Liver (tissue), 3 donors: Measurements from ENCODE around the gene TK1.

Experiments used
- EGR1 ChIP-seq, 2 donors: IDR thresholded peaks; 2 replicates each; pipeline ENCODE4 v1.6.1; 2016 to 2018; ENCODE audit warnings: antibody characterized with exemption in 2 of 2, low read depth in 2 of 2
- FOXA2 ChIP-seq: IDR thresholded peaks from 2 replicates; pipeline ENCODE4 v1.6.1; 2016; ENCODE audit warnings: antibody characterized with exemption
- GABPA ChIP-seq, 2 donors: IDR thresholded peaks in 1 of 2; conservative IDR thresholded peaks in 1 of 2; 2 replicates each; pipeline ENCODE4 v1.6.1; 2016; ENCODE audit warnings: antibody characterized with exemption in 2 of 2, mild to moderate bottlenecking in 1 of 2, moderate library complexity in 1 of 2
- JUND ChIP-seq, 2 donors: IDR thresholded peaks; 2 replicates each; pipeline ENCODE4 v1.6.1; 2016; ENCODE audit warnings: antibody characterized with exemption in 2 of 2
- SP1 ChIP-seq: IDR thresholded peaks from 2 replicates; pipeline ENCODE4 v1.6.1; 2018; ENCODE audit warnings: antibody characterized with exemption, mild to moderate bottlenecking
- TAF1 ChIP-seq: conservative IDR thresholded peaks from 2 replicates; pipeline ENCODE4 v1.6.1; 2016; ENCODE audit warnings: antibody characterized with exemption, mild to moderate bottlenecking
- TF ChIP-seq, protein P1 (sequence below): fragments of 150-350 bp; IDR thresholded peaks from 2 replicates; pipeline ENCODE4 v1.5.1; 2017; ENCODE audit warnings: improper control_type of control experiment, low read depth, low read length; ENCODE audit not compliant: missing input control
- donor health status: healthy.
- donor health status: healthy.

DNA sequence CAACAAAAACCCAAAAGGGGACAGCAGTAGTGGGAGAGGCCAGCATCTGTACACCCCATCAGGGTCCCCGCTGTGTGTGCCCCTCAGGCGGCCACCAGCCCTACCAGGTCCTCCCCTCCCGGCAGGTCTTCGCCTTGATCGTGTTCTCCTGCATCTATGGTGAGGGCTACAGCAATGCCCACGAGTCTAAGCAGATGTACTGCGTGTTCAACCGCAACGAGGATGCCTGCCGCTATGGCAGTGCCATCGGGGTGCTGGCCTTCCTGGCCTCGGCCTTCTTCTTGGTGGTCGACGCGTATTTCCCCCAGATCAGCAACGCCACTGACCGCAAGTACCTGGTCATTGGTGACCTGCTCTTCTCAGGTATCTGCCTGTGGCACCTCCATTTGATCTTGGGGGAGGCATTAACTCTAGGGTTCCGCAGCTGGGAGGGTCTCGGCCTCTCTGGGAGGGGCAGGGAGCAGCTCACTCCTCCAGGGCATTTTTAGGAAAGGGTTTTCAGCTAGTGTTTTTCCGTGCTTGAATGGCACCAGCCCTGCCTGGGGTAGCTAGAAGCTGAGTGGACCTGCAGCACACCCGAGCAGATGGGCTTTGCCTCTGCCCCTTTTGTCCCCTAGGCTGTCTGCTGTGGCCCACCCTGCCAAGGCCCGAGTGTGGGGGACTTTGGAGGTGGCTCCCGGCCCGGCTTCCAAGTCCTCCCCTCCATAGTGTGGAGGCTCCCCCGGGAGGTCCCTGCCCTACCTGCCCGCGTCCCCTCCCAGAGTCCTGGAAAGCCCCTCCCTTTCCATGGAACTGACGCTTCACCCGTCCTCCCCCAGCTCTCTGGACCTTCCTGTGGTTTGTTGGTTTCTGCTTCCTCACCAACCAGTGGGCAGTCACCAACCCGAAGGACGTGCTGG lies 15.9 kb downstream of the TK1 start:
- TF ChIP-seq JUND (IDR thresholded peaks at IDR 0.05) (no peak), GABPA (IDR thresholded peaks at IDR 0.05 in 1 of 2, conservative IDR thresholded peaks at IDR 0.05 in 1 of 2) (no peak), TAF1 (no peak), FOXA2 (no peak), SP1 (no peak), EGR1 (IDR thresholded peaks at IDR 0.05; ENCODE audit: low read depth in 2 of 2) (no peak)
- TF ChIP-seq, protein P1, sequence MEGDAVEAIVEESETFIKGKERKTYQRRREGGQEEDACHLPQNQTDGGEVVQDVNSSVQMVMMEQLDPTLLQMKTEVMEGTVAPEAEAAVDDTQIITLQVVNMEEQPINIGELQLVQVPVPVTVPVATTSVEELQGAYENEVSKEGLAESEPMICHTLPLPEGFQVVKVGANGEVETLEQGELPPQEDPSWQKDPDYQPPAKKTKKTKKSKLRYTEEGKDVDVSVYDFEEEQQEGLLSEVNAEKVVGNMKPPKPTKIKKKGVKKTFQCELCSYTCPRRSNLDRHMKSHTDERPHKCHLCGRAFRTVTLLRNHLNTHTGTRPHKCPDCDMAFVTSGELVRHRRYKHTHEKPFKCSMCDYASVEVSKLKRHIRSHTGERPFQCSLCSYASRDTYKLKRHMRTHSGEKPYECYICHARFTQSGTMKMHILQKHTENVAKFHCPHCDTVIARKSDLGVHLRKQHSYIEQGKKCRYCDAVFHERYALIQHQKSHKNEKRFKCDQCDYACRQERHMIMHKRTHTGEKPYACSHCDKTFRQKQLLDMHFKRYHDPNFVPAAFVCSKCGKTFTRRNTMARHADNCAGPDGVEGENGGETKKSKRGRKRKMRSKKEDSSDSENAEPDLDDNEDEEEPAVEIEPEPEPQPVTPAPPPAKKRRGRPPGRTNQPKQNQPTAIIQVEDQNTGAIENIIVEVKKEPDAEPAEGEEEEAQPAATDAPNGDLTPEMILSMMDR = no peak
